Activated CD8-positive, alpha-beta T cell treated with anti-CD3 and anti-CD28 coated beads for 36 hours (primary cell): ENCODE data around the gene FMN1. TPM values are rescaled to one million over a fixed set of nuclear protein-coding genes. Genes with fewer than 3 reads are reported as not detected.

Experiments used
- ATAC-seq: fragments of 200-7000 bp; cut with Tn5 transposase; one replicate; pipeline ENCODE4 v1.10.0; 2021; ENCODE audit warnings: mild to moderate bottlenecking, moderate library complexity
- CTCF ChIA-PET: fragments of 350-600 bp; sonication (Branson Sonifier 250); formaldehyde crosslinking; loops from one replicate; lab custom pipeline; 2021; ENCODE audit warnings: antibody characterized with exemption; lab: Charles Lee
- POLR2A ChIA-PET: fragments of 350-600 bp; sonication (Branson Sonifier 250); formaldehyde crosslinking; loops from one replicate; lab custom pipeline; 2021; ENCODE audit warnings: antibody characterized with exemption; lab: Charles Lee
- DNase-seq: peaks from one replicate; pipeline ENCODE4 v3.0.0-alpha.2; 2020
- H3K27ac Mint-ChIP-seq: one replicate; pipeline ENCODE4 v1.8.0; 2021; ENCODE audit warnings: mild to moderate bottlenecking, mixed read lengths
- H3K27me3 Mint-ChIP-seq: one replicate; pipeline ENCODE4 v1.8.0; 2021; ENCODE audit warnings: mixed read lengths
- H3K36me3 Mint-ChIP-seq: one replicate; pipeline ENCODE4 v1.8.0; 2021; ENCODE audit warnings: low read depth, mixed read lengths
- H3K4me1 Mint-ChIP-seq: one replicate; pipeline ENCODE4 v1.8.0; 2021; ENCODE audit warnings: low read depth, mixed read lengths
- H3K4me3 Mint-ChIP-seq: one replicate; pipeline ENCODE4 v1.8.0; 2021; ENCODE audit warnings: mild to moderate bottlenecking, moderate library complexity, mixed read lengths
- H3K9me3 Mint-ChIP-seq: one replicate; pipeline ENCODE4 v1.8.0; 2021; ENCODE audit warnings: mixed read lengths
- CTCF ChIP-seq: fragments of 200-600 bp; IDR thresholded peaks from one replicate; pipeline ENCODE4 v1.8.0; 2022; ENCODE audit warnings: antibody characterized with exemption, mild to moderate bottlenecking
- intact Hi-C: fragments of 100-400 bp; cut with micrococcal nuclease; formaldehyde crosslinking; loops from one replicate; pipeline ENCODE4 v1.10.0; 2022
- total RNA-seq, 2 experiments: library from RNA; stranded (reverse); gene quantifications; one replicate each; pipeline ENCODE4 v1.2.3, GENCODE V29; 2021

FMN1 gene
- total RNA-seq, 2 experiments from 2014 or later = 0.07 TPM; not detected in 1

- CTCF ChIA-PET = interaction anchor here (1.5 kb wide), 1 partner anchor 19 kb away, joined by 4 read pairs; no protein-coding TSS in a partner anchor
- POLR2A ChIA-PET = interaction anchor here (0.8 kb wide), 1 partner anchor 16 kb away, joined by 3 read pairs; no protein-coding TSS in a partner anchor
- ATAC-seq (no peak), DNase-seq (no peak)
- no peak overlapping the region for H3K4me3 Mint-ChIP-seq
- H3K27me3 Mint-ChIP-seq = no peaks in the 10 kb centered on the region
- intact Hi-C loops = no loop called here
- H3K9me3 Mint-ChIP-seq = no peaks in the 10 kb centered on the region
- no peak for TF ChIP-seq CTCF
- H3K4me1 Mint-ChIP-seq = no peaks in the 10 kb centered on the region
- H3K36me3 Mint-ChIP-seq = no peaks in the 10 kb centered on the region
- no peak overlapping the region for H3K27ac Mint-ChIP-seq
These were observed 81.9 kb downstream of the FMN1 start for GRCh38 chr15:33112541-33113105.

- intact Hi-C loops = no loop called here
- ATAC-seq (no peak), DNase-seq (no peak)
- Mint-ChIP-seq H3K36me3 (no peaks in the 10 kb centered on the region), H3K9me3 (no peaks in the 10 kb centered on the region), H3K4me1 (no peaks in the 10 kb centered on the region), H3K27me3 (peaks cover 1% of the 10 kb centered on the region), H3K27ac (no peak overlapping the region), H3K4me3 (no peak overlapping the region)
- ChIA-PET CTCF (no interaction called here), POLR2A (no interaction called here)
- TF ChIP-seq CTCF = no peak
These were observed 83.5 kb downstream of the FMN1 start for GRCh38 chr15:33111041-33111451.

- DNase-seq (no peak), ATAC-seq (no peak)
- Mint-ChIP-seq H3K27me3 (peaks cover 1% of the 10 kb centered on the region), H3K4me1 (peaks cover 2% of the 10 kb centered on the region), H3K27ac (no peak overlapping the region), H3K4me3 (no peak overlapping the region), H3K36me3 (no peaks in the 10 kb centered on the region), H3K9me3 (no peaks in the 10 kb centered on the region)
- intact Hi-C loops = no loop called here
- ChIA-PET POLR2A (no interaction called here), CTCF (no interaction called here)
- TF ChIP-seq CTCF = no peak
These were observed 85.2 kb downstream of the FMN1 start for GRCh38 chr15:33109345-33109744.

- Mint-ChIP-seq H3K27ac (no peak overlapping the region), H3K36me3 (no peaks in the 10 kb centered on the region), H3K4me1 (peaks cover 4% of the 10 kb centered on the region), H3K27me3 (peaks cover 1% of the 10 kb centered on the region), H3K9me3 (no peaks in the 10 kb centered on the region), H3K4me3 (no peak overlapping the region)
- no peak for TF ChIP-seq CTCF
- POLR2A ChIA-PET = no interaction called here
- intact Hi-C loops = no loop called here
- ATAC-seq (no peak), DNase-seq (no peak)
- CTCF ChIA-PET = no interaction called here
These were observed 86.0 kb downstream of the FMN1 start for GRCh38 chr15:33108518-33108917.

GRCh38 chr15:33107950-33108349, 86.6 kb downstream of the FMN1 start:
- H3K27ac Mint-ChIP-seq = no peak overlapping the region
- H3K36me3 Mint-ChIP-seq = no peaks in the 10 kb centered on the region
- ATAC-seq (no peak), DNase-seq (no peak)
- no peak overlapping the region for H3K4me3 Mint-ChIP-seq
- no peaks in the 10 kb centered on the region for H3K9me3 Mint-ChIP-seq
- peaks cover 4% of the 10 kb centered on the region for H3K4me1 Mint-ChIP-seq
- intact Hi-C loops = no loop called here
- TF ChIP-seq CTCF = no peak
- H3K27me3 Mint-ChIP-seq = peaks cover 1% of the 10 kb centered on the region
- ChIA-PET POLR2A (no interaction called here), CTCF (no interaction called here)
